ENCODE results near the gene CST7. TPM values are rescaled to one million over a fixed set of nuclear protein-coding genes. Genes with fewer than 3 reads are reported as not detected.

CST7 gene
- total RNA-seq, 1 experiment from 2014 or later: not detected

DNA sequence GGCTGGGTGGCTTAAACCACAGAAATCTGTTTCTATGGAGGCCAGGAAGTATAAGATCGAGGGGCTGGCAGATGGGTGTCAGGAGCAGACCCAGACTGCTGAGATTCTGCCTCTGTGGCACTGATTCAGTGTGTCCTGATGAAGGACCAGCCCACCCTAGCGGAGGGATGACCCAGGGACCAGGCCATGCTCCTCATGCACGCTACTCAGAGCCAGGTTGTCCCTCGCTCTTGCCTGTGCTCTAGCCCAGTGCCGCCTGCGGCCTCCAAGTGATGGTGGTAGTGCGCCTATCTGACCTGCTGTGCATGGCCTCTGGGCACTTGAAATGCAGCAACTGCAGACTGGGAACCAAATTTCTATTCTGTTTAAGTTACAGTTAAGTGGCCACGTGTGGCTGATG is 56.6 kb downstream of the CST7 start:
- H4K8ac ChIP-seq (replicated peaks; ENCODE audit: insufficient read length, low read depth, low read length): no peak overlapping the region
- no peak overlapping the region for H3K4me2 ChIP-seq (ENCODE audit: insufficient read depth, insufficient read length, low read length)
- DNase-seq: peak; percentile 22
- H3K4ac ChIP-seq (ENCODE audit: low read depth, low read length): no peak overlapping the region
- Mint-ChIP-seq H3K4me3 (no peak overlapping the region), H3K27me3 (ENCODE audit: low read depth) (peaks cover 18% of the 10 kb centered on the region), H3K9me3 (peaks cover 0 to 3% of the 10 kb centered on the region in 2 experiments; a peak in 2 of 5 replicates), H3K4me1 (peaks cover 0 to 3% of the 10 kb centered on the region in 2 experiments; a peak in 1 of 4 replicates), H3K27ac (no peak overlapping the region; a peak in 1 of 7 replicates), H3K36me3 (ENCODE audit: insufficient read depth in 1 of 3, low read depth in 3 of 3) (no peaks in the 10 kb centered on the region)
- no CpG with 5 or more reads among the region's 8 CpGs for WGBS (ENCODE audit: extremely low coverage, insufficient read length, low lambda C conversion rate)
- H3K23ac ChIP-seq (ENCODE audit: insufficient read length, low read depth, low read length): no peak overlapping the region
- H3K23me2 ChIP-seq (ENCODE audit: insufficient read length, low read depth, low read length, poor library complexity, severe bottlenecking): no peaks in the 10 kb centered on the region
- H3K4me1 ChIP-seq (ENCODE audit: insufficient read depth, low read length): no peaks in the 10 kb centered on the region
- H4K5ac ChIP-seq (ENCODE audit: insufficient read length, low read depth, low read length): no peak overlapping the region
- no peak overlapping the region for H2BK12ac ChIP-seq (ENCODE audit: insufficient read length, low read depth, low read length)
- H2BK5ac ChIP-seq (ENCODE audit: insufficient read length, low read length): no peak overlapping the region
- H2BK20ac ChIP-seq (ENCODE audit: low read depth, low read length, poor library complexity, severe bottlenecking): no peak overlapping the region
- no peaks in the 10 kb centered on the region for H3K9me3 ChIP-seq (ENCODE audit: control insufficient read depth, low read depth, low read length)
- H2AK5ac ChIP-seq (ENCODE audit: insufficient read length, low read length): no peak overlapping the region
- H3K79me2 ChIP-seq (ENCODE audit: insufficient read depth, low read length): no peaks in the 10 kb centered on the region
- no peak overlapping the region; the same call in 1 of the 2 replicates for H3K14ac ChIP-seq (ENCODE audit: insufficient read depth, low read length)
- H4K91ac ChIP-seq (ENCODE audit: insufficient read length, low read depth, low read length): no peak overlapping the region
- no peak overlapping the region for H2AFZ ChIP-seq (ENCODE audit: low read length)
- no peaks in the 10 kb centered on the region for H4K20me1 ChIP-seq (ENCODE audit: control insufficient read depth, insufficient read depth, insufficient read length)
- H3K27me3 ChIP-seq (ENCODE audit: insufficient read depth, low read length): no peaks in the 10 kb centered on the region
- H3T11ph ChIP-seq (ENCODE audit: low read length): no peak overlapping the region
- TF ChIP-seq, protein P1, sequence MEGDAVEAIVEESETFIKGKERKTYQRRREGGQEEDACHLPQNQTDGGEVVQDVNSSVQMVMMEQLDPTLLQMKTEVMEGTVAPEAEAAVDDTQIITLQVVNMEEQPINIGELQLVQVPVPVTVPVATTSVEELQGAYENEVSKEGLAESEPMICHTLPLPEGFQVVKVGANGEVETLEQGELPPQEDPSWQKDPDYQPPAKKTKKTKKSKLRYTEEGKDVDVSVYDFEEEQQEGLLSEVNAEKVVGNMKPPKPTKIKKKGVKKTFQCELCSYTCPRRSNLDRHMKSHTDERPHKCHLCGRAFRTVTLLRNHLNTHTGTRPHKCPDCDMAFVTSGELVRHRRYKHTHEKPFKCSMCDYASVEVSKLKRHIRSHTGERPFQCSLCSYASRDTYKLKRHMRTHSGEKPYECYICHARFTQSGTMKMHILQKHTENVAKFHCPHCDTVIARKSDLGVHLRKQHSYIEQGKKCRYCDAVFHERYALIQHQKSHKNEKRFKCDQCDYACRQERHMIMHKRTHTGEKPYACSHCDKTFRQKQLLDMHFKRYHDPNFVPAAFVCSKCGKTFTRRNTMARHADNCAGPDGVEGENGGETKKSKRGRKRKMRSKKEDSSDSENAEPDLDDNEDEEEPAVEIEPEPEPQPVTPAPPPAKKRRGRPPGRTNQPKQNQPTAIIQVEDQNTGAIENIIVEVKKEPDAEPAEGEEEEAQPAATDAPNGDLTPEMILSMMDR (conservative IDR thresholded peaks at IDR 0.05): no peak
- H3K79me1 ChIP-seq (ENCODE audit: insufficient read depth, low read depth, low read length, poor library complexity, severe bottlenecking): no peaks in the 10 kb centered on the region
- H3K56ac ChIP-seq (ENCODE audit: insufficient read length, low read depth, low read length): no peak overlapping the region
- no peak overlapping the region for H3K9ac ChIP-seq (ENCODE audit: extremely low read depth, insufficient read length, low read length)
- H3K18ac ChIP-seq (ENCODE audit: insufficient read length, low read depth, low read length): no peak overlapping the region
- H3K27ac ChIP-seq (ENCODE audit: insufficient read length, low read depth, low read length): no peak overlapping the region
- H2BK120ac ChIP-seq (ENCODE audit: low read depth, low read length, poor library complexity, severe bottlenecking): no peak overlapping the region
- no peak overlapping the region for H2BK15ac ChIP-seq (ENCODE audit: low read depth, low read length)
